Inflammatory macrophage treated with lipopolysaccharide for 1 hour (primary cell): ENCODE results near the gene DNAH17.

Experiments used
- DNase-seq, 2 donors: peaks; one replicate each; pipeline ENCODE4 v3.0.0-alpha.2; 2020 to 2022

Gene DNAH17

GRCh38 chr17:78449983-78450595 is 127.1 kb downstream of the DNAH17 start:
- no peak for DNase-seq

- peak; percentile 7 to 47 for DNase-seq
These were observed 128.7 kb downstream of the DNAH17 start for GRCh38 chr17:78448356-78448993.

- no peak for DNase-seq
These were observed 130.4 kb downstream of the DNAH17 start for GRCh38 chr17:78446833-78447232.

GRCh38 chr17:78444392-78444791 is 132.8 kb downstream of the DNAH17 start:
- no peak for DNase-seq

GRCh38 chr17:78442648-78443218 is 134.5 kb downstream of the DNAH17 start:
- peak; percentile 92 to 94 for DNase-seq

GRCh38 chr17:78441271-78441971 is 135.8 kb downstream of the DNAH17 start:
- DNase-seq, result no peak

GRCh38 chr17:78438694-78439325 is 138.4 kb downstream of the DNAH17 start:
- DNase-seq, result no peak

- DNase-seq, result no peak
These were observed 138.9 kb downstream of the DNAH17 start for GRCh38 chr17:78438271-78438691.

- DNase-seq, result no peak
These were observed 139.6 kb downstream of the DNAH17 start for GRCh38 chr17:78437508-78438169.

GRCh38 chr17:78435330-78436005 is 141.7 kb downstream of the DNAH17 start:
- no peak for DNase-seq

GRCh38 chr17:78434455-78435329 is 142.5 kb downstream of the DNAH17 start:
- no peak for DNase-seq

- DNase-seq, result no peak
These were observed 143.3 kb downstream of the DNAH17 start for GRCh38 chr17:78433780-78434335.

GRCh38 chr17:78433013-78433727 is 144.0 kb downstream of the DNAH17 start:
- DNase-seq, result no peak

- no peak for DNase-seq
These were observed 144.8 kb downstream of the DNAH17 start for GRCh38 chr17:78432226-78433012.

- no peak for DNase-seq
These were observed 145.6 kb downstream of the DNAH17 start for GRCh38 chr17:78431692-78431958.

GRCh38 chr17:78430892-78431691 is 146.1 kb downstream of the DNAH17 start:
- no peak for DNase-seq

GRCh38 chr17:78429618-78429995 is 147.6 kb downstream of the DNAH17 start:
- no peak for DNase-seq

- no peak for DNase-seq
These were observed 148.2 kb downstream of the DNAH17 start for GRCh38 chr17:78428836-78429617.
